HepG2 (cell line): ENCODE data around the gene CRK. TPM values are rescaled to one million over a fixed set of nuclear protein-coding genes. Genes with fewer than 3 reads are reported as not detected.

Source experiments
- ARID2 ChIP-seq: sonication (generic); formaldehyde crosslinking; IDR thresholded peaks from 2 replicates; pipeline ENCODE4 v1.8.1; 2022; ENCODE audit warnings: mild to moderate bottlenecking, missing genetic modification reagents, borderline replicate concordance
- CHD4 ChIP-seq: fragments of 200-600 bp; sonication (generic); IDR thresholded peaks from 2 replicates; pipeline ENCODE4 v1.7.0; 2017; ENCODE audit warnings: mild to moderate bottlenecking, low read length, borderline replicate concordance
- EHMT2 ChIP-seq: fragments of 200-600 bp; sonication (generic); IDR thresholded peaks from 2 replicates; pipeline ENCODE4 v1.7.0; 2017; ENCODE audit warnings: antibody characterized with exemption, low read depth, low read length, borderline replicate concordance
- ISX ChIP-seq: sonication (generic); formaldehyde crosslinking; conservative IDR thresholded peaks from 2 replicates; pipeline ENCODE4 v1.5.0; 2020; ENCODE audit warnings: missing genetic modification reagents
- KAT2B ChIP-seq: fragments of 150-350 bp; IDR thresholded peaks from 2 replicates; pipeline ENCODE4 v1.6.1; 2014; ENCODE audit warnings: low read depth, low read length, borderline replicate concordance
- KIAA2018 ChIP-seq: sonication (generic); formaldehyde crosslinking; IDR thresholded peaks from 2 replicates; pipeline ENCODE4 v1.5.0; 2020; ENCODE audit warnings: mild to moderate bottlenecking, missing genetic modification reagents, borderline replicate concordance
- SNAPC2 ChIP-seq: sonication (generic); formaldehyde crosslinking; IDR thresholded peaks from 2 replicates; pipeline ENCODE4 v1.8.1; 2022; ENCODE audit warnings: mild to moderate bottlenecking, missing genetic modification reagents
- SNRNP70 ChIP-seq: fragments of 200-400 bp; formaldehyde crosslinking; IDR thresholded peaks from 2 replicates; pipeline ENCODE4 v1.6.1; 2017; ENCODE audit warnings: mild to moderate bottlenecking, low read depth, low read length, moderate library complexity
- ZNF264 ChIP-seq: sonication (generic); formaldehyde crosslinking; IDR thresholded peaks from 2 replicates; pipeline ENCODE4 v1.4.0; 2020; ENCODE audit warnings: missing genetic modification reagents
- ZNF710 ChIP-seq: sonication (generic); formaldehyde crosslinking; IDR thresholded peaks from 2 replicates; pipeline ENCODE4 v1.5.0; 2020; ENCODE audit warnings: mild to moderate bottlenecking, missing genetic modification reagents, borderline replicate concordance
- ZNF891 ChIP-seq: sonication (generic); formaldehyde crosslinking; IDR thresholded peaks from 2 replicates; pipeline ENCODE4 v1.5.0; 2020; ENCODE audit warnings: mild to moderate bottlenecking, missing genetic modification reagents
- ZSCAN21 ChIP-seq: sonication (generic); formaldehyde crosslinking; IDR thresholded peaks from 2 replicates; pipeline ENCODE4 v1.8.0; 2022; ENCODE audit warnings: mild to moderate bottlenecking, missing genetic modification reagents, moderate library complexity, borderline replicate concordance
- polyA plus RNA-seq, 8 experiments: library from polyadenylated mRNA; depleted of rRNA in 3 of 8; stranded (reverse) in 7 of 8; unstranded in 1 of 8; fragments of >200 nt; fragmentation: Illumina TruSeq in 4 of 8; extraction: Trizol in 4 of 8; gene quantifications; 2 replicates each; pipeline versions ENCODE4 v1.2.1 to v1.2.3, GENCODE V29; 2011 to 2016; ENCODE audit warnings: low read depth in 4 of 8, missing spikeins in 1 of 8, mixed read lengths in 1 of 8; ENCODE audit not compliant: insufficient read depth in 1 of 8
- total RNA-seq, 5 experiments: library from RNA; depleted of rRNA; stranded (reverse); fragments of >200 nt; fragmentation: Illumina TruSeq; extraction: Trizol; gene quantifications; 2 replicates each; pipeline ENCODE4 v1.2.3, GENCODE V29; 2016; ENCODE audit warnings: low read depth in 1 of 5
- TF ChIP-seq, protein P1 (sequence below): sonication (generic); formaldehyde crosslinking; IDR thresholded peaks from 2 replicates; pipeline ENCODE4 v1.5.0; 2020; ENCODE audit warnings: mild to moderate bottlenecking, missing genetic modification reagents
- TF ChIP-seq, protein P2 (sequence below): sonication (generic); formaldehyde crosslinking; IDR thresholded peaks from 2 replicates; pipeline ENCODE4 v1.4.0; 2020; ENCODE audit warnings: missing genetic modification reagents; ENCODE audit errors: not compliant biosample characterization

The CRK gene
- total and polyA plus RNA-seq, 2 of the 13 experiments (the other 11 are each of a cell fraction or from before 2014, with no cell fraction given): 47.4 to 54.2 TPM

DNA sequence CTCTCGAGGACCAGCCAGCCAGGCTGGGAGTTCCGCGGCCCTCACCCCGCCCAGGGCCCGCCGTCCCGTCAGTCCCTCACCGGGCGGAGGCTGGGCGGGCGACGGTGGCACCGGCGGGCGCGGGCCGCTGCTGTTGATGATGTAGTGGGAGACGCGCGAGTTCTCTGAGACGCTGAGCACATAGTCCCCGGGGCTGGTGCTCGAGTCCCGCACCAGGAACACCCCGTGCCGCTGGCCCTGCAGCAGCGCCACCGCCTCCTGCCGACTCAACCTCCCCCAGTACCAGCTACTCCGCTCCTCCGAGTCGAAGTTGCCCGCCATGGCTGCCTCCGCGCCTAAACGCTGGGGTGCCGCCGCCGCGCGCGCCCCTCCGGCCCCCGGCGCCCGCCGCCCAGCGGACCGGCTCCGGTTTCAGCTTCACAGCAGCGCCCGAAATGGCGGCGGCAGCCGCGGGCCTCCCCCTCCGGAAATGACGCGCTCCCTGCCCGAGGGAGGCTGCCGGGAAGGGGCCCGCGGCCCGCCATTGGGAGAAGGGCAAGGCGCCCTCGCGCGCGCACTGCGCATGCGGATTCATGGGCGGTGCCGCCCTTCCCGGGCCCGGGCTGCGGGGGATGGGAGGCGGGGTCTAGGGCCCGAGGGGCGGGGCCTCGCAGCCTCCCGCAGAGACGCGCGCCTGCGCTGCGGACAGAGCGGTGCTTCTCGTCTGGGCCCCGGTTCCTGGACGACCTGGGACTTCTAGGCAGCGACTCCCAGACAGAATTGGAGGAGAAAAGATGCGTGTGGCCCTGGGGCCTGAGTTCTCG lies at the start of gene CRK (continued):
- TF ChIP-seq, protein P1, sequence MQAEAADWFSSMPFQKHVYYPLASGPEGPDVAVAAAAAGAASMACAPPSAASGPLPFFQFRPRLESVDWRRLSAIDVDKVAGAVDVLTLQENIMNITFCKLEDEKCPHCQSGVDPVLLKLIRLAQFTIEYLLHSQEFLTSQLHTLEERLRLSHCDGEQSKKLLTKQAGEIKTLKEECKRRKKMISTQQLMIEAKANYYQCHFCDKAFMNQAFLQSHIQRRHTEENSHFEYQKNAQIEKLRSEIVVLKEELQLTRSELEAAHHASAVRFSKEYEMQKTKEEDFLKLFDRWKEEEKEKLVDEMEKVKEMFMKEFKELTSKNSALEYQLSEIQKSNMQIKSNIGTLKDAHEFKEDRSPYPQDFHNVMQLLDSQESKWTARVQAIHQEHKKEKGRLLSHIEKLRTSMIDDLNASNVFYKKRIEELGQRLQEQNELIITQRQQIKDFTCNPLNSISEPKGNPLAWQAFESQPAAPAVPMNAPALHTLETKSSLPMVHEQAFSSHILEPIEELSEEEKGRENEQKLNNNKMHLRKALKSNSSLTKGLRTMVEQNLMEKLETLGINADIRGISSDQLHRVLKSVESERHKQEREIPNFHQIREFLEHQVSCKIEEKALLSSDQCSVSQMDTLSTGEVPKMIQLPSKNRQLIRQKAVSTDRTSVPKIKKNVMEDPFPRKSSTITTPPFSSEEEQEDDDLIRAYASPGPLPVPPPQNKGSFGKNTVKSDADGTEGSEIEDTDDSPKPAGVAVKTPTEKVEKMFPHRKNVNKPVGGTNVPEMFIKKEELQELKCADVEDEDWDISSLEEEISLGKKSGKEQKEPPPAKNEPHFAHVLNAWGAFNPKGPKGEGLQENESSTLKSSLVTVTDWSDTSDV (CRISPR knock-in tag): 0 out of 2 replicates have a peak, but pooled peaks have one; percentile 27
- TF ChIP-seq, protein P2, sequence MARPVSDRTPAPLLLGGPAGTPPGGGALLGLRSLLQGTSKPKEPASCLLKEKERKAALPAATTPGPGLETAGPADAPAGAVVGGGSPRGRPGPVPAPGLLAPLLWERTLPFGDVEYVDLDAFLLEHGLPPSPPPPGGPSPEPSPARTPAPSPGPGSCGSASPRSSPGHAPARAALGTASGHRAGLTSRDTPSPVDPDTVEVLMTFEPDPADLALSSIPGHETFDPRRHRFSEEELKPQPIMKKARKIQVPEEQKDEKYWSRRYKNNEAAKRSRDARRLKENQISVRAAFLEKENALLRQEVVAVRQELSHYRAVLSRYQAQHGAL (CRISPR knock-in tag): no peak
- TF ChIP-seq KIAA2018 (no peak), KAT2B (no peak), ZNF891 (CRISPR knock-in tag) (no peak), ZNF710 (CRISPR knock-in tag) (no peak; the same call in 1 of the 2 replicates), EHMT2 (no peak), ARID2 (CRISPR knock-in tag) (no peak), CHD4 (no peak), ZSCAN21 (CRISPR knock-in tag) (peak; percentile 25; the same call in 1 of the 2 replicates), SNAPC2 (CRISPR knock-in tag) (no peak), ZNF264 (CRISPR knock-in tag) (no peak), SNRNP70 (no peak), ISX (CRISPR knock-in tag) (no peak)
